NB4 (cell line): ENCODE measurements around the gene SYNDIG1.

Source experiments
- CTCF ChIP-seq: IDR thresholded peaks from one replicate; pipeline ENCODE4 v1.5.1; 2012; ENCODE audit warnings: low read depth, low read length
- MYC ChIP-seq: IDR thresholded peaks from 2 replicates; pipeline ENCODE4 v1.6.1; 2011; ENCODE audit warnings: low read depth, low read length
- POLR2A ChIP-seq: IDR thresholded peaks from 2 replicates; pipeline ENCODE4 v1.6.1; 2011; ENCODE audit warnings: mild to moderate bottlenecking; ENCODE audit not compliant: insufficient read length; ENCODE audit errors: extremely low read depth

GRCh38 chr20:24456398-24456781 is 13.0 kb upstream of the SYNDIG1 start:
- TF ChIP-seq CTCF: no peak
- TF ChIP-seq POLR2A: no peak
- TF ChIP-seq MYC: no peak
